Measurements from ENCODE around the gene PIANP.

Gene PIANP

DNA sequence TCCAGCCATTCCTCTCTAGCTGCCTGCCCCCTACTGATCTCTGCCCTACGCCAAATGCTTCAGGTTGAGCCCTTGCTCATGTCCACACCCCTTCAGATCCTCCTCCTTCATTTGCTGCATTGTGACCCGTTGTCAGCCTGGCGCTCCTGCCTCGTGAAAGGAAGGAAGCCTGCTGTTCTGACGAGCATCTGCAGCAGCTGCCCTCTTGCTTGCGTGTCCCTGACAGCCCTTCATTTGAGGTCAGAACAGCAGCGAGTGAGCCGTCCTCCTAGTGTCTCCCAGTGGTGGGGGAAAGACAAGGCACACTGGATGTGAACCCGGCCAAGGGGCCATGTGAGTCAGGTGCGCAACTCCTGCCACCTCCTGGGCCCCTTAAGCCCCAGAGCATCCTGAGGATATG, 3.0 kb upstream of the PIANP start:
- no peak for DNase-seq (ENCODE audit: low read depth in 2 of 2)

DNA sequence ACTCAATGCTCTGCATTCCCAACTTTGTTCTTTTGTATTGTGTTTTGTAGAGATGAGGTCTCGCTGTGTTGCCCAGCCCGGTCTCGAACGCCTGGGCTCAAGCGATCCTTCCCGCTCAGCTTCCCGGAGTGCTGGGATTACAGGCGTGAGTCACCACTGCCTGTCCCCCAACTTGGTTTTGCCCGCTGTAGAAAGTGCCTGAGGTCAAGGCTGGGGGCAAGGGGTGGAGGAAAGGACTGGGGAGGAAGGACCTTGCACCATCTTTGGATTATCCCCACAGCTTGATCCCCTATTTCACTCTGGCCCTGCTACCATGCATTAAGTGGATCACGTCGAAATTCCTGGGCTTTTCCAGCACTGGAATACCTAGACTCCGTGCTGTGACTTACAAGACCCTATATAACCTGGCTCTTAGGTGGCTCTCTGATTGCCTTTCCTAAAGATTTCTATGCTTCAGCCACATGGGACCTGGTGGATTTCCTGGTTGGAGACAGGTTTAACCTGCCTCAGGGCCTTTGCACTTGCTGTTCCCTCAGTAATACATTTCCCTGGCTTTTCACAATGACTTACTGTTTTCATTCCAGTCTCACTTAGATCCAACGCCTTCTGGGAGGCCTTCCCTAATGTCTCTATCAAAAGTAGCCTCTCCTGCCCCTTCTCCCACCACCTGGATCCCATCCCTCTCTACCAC, 608 bp upstream of the PIANP start:
- no peak for DNase-seq (ENCODE audit: low read depth in 2 of 2)

DNA sequence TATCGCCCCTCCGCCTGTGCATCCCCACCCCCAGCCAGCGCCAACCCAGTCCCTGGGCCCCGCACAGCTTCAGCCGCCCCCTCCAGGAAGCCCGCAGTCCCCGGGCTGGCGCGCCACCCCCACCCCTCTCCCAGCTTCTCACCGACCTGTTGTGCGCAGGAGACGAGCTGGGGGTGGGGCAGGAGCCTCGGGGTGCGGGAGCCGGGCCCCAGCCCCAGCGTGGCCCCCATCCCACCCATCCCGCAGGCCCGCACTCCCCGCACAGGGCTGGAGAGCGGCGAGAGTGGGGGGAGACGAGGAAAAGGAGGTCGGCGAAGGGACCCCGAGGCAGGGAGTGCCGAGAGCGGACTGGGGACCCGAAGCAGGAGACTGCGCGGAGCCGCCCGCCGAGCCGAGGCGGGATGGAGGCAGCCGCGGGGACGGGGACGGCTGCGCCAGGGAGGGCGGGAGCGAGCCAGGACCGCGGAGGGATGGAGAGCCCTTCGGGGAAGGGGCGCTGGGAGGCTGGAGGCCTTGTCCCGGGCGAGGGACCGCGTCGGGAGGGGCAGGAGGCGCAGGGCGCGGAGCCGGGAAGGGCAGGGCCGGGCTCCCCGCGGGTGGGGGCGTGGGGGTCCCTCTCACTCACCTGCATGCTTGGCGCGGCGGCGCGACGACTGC, 498 bp downstream of the PIANP start:
- no peak for DNase-seq (ENCODE audit: low read depth in 2 of 2)

DNA sequence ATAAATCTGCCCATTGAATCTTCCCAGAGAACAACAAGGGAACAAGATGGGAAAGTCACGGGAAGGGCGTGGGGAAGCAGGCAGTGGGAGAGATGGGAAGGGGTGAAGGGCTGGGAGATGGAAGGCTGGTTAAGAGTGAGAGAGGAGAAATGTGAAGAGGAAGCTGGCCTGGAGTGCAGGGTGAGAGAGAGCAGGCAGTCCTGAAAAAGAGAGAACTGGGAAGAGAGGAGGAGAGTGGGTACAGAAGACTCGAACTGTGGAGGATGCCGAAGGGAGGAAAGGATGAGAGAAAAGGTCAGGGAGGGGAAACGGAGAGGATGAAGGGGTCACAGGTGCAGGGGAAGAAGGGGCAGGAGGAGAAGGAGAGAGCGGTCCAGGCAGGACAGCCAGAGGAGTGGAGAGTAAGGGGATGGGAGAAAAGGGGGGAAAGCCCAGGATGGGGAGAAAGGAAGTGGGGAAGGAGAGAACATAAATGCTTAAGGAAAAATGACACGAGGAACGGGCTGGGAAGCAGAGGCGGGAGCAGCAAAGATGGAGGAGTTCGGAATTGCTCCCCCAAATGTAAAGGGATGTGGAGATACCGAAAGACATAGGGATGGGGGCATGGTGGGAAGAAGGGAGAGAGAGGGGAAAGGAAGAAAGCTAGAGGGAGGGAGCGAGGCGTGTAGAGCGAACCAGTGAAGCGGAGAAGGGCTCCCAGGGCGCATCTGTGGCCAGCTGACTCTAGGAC, 1.2 kb downstream of the PIANP start:
- no peak for DNase-seq (ENCODE audit: low read depth in 2 of 2)

GRCh38 chr12:6698352-6699046, 2.1 kb downstream of the PIANP start:
- no peak for DNase-seq (ENCODE audit: low read depth in 2 of 2)

GRCh38 chr12:6697584-6698351, 2.8 kb downstream of the PIANP start:
- no peak for DNase-seq (ENCODE audit: low read depth in 2 of 2)

GRCh38 chr12:6696690-6697583, 3.7 kb downstream of the PIANP start:
- no peak for DNase-seq (ENCODE audit: low read depth in 2 of 2)

DNA sequence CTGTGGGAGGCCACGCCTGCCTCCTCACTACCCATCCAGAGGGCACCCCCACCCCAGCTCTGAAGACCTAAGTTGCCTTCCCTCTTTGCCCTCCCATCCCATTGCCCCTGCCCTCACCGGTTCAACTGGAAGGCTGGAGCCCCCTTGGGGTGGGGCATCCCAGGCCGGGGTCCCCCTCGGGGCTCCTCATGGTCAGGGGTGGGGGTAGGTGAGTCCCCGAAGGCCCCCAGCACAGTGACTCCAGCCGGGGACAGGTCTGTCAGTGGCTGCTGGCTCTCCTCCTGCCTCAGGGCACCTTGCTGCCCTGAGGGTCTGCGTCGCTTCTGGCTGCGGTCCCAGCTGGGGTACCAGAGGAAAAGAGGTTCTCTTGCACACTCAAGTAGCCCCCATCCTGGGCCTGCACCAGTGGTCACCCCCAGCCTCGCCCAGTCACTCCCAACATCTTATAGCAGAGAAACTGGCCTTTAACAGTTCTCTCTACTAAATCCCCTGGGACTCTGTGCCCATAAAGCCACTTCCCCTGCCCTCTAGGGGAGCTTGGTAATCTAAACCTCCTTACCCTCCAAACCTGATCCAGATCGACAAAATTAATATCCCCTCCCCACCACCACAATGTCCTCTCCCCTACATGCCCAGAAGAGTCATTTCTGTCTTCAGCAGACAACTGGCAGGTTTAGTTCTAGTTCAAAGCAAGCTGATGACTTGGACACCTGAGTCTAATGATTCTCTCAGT, 5.1 kb downstream of the PIANP start:
- DNase-seq (ENCODE audit: low read depth in 2 of 2) = no peak

DNA sequence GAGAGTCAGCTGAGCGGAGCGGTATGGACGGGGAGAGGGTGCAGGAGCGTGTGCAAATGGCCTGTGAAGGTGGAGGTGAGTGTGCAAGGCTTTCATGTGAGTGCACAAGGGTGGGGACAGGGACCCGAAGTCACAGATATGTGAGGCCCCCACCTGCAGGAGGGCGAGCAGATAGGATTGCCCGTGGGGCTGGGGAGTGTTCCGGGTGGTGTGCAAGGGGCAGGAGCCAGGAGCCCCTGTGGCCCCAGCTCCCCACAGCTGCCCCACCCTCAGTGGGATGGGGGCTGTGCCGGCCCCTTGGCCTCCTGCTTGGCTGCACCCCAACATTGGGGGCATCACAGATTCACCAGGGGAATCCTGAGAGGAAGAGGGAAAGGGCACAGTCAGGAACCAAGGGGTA, 5.9 kb downstream of the PIANP start:
- no peak for DNase-seq (ENCODE audit: low read depth in 2 of 2)

DNA sequence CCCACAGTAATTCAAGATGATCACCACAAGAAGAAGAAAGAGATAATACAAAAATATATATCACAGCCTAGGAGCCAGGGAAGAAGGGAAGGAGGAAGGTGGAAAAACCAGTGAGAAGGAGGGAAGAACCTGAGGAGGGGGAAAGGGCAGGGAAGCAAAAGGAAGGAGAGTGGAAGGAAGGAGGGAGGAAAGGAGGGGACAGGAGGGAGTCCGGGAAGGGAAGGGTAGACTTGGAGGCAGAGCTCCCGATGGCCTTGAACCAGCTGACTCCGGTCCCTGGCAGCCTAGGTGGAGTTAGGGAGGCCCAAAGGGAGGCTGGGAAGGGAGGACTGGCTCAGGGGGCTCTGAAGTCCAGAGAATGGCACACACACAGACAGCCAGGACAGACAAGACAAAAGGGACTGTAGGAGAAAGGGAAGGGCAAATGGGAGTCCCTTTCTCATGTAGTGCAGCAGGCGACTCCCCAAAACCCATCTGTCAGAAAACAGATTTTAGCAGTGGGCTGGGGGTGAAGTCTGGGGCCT, 6.7 kb downstream of the PIANP start:
- DNase-seq (ENCODE audit: low read depth in 2 of 2) = no peak

- DNase-seq (ENCODE audit: low read depth in 2 of 2) = no peak
Measured at GRCh38 chr12:6692888-6693287, 7.7 kb downstream of the PIANP start.

DNA sequence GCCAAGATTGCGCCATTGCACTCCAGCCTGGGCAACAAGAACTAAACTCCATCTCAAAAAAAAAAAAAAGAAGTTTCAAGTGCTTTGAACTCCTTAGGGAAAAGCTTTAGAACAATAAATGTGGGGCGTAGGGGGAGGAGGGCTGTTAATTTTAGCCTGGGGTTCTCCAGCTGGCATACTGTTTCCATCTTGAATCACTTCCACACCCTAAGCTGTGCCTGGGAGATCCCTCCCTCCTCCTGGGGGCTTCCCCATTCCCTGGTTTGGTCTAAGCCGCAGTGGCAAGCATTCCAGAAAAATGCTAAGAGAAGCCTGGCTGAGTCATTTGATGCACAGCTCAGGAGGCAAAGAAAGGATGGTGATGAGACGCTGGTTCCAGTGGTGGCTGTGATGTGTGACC, 9.1 kb downstream of the PIANP start:
- DNase-seq (ENCODE audit: low read depth in 2 of 2) = no peak

DNA sequence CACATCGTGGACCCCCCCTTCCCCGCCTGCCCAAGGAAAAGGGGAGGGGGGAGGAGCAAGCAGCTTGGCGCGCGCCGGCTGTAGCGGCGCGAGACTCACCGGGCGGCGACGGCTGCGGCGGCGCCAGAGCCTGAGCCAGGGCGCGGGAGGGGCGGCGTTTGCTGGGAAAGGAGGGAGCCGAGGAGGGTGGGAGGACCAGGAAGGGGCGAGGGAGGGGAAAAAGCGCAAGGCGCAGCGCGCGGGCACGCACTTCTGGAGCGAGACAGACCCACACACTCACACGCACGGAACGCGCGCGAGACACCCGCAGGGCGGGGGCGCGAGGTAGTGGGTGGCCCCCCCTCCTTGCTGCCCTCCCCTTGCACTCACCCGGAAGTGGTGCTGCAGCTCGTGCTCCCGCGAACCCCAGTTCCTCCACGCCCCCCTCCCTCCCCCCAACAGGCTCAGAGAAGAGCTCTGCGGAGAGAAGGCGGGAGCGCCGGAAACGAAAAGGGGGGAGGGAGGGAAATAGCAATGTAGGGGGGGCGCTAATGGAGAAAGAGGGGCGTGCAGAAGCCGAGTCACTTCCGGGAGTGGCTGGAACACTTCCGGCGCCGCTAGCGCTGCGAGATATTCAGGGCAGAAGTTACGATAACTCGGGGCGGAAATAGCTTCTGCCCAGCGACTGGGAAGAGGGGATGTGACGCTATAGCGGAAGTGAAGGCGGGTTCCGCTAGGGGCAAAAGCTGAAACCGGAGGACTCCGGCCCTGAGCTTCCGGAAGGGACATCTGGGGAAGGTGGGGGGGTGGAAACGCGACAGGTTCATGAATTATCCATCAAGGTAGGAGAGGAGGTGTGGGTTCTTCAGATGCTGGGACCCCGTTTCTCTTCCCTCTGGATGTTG, 11.4 kb downstream of the PIANP start, which contains the start of gene ZNF384:
Gene ZNF384 (minus strand): TSS at position 377 of the 884 bp plus-strand sequence. CDS start 9,855 bp downstream, outside the sequence.
- peak; percentile 78 to 91 for DNase-seq (ENCODE audit: low read depth in 2 of 2)

DNA sequence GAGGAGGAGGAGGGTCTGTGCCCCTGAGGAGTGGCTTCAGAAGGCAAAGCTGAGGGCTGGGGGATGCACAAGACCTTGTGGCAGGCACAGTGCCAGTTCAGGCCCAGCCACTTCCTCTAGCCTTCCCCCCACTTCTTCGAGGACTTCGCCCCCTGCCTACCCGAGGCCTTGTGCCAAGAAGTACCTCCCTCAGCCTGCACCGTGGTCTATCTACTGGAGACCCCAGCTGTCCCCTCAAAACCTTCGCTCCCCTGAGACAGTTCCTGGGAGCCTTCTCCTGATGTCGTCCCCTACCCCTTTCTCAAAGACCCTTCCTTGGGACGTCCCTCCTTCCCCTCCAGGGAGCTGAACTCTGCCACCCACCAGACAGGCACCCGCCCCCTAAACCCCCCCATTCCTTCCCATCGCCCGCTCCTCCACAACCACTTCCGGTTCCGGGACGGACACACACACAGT, 12.0 kb downstream of the PIANP start:
- no peak for DNase-seq (ENCODE audit: low read depth in 2 of 2)

GRCh38 chr12:6685814-6686213, 14.8 kb downstream of the PIANP start:
- no peak for DNase-seq (ENCODE audit: low read depth in 2 of 2)

DNA sequence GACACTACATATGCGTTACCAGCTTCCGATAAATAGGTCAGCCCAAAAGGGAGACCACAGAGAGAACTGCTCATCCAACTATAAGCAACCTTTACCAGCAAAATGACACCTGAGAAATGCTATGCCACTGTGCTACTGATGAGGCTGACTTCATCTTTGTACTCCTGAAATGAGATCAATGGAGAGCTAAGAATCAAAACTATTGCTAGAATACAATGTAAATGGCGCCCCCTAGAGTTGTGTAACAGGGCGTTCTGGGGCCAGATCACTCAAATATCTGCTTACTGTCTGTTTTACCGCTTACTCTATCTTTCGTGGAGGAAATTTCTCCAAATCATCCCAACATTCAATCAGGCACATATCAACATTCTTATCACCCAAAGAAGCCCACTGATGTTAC, 16.0 kb downstream of the PIANP start:
- DNase-seq (ENCODE audit: low read depth in 2 of 2) = no peak

GRCh38 chr12:6676962-6677361, 23.7 kb downstream of the PIANP start:
- DNase-seq (ENCODE audit: low read depth in 2 of 2) = no peak

DNA sequence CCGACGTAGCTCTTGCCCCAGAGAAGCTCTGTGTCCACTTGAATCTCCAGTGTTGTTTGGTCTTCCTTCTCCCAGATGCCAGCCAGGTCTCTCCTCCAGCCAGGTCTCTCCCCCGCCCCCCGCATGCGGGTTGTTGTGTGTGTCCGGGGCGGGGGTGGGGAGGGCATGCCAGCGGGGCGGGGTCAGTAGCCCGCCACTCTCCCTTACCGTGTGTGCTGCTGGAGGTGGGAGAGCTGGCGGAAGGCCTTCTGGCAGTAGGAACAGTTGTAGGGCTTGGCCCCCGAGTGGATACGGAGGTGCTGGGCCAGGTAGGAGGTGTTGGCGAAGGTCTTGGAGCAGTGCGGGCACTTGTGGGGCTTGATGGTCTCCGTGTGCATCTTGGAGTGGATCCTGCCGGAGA, 28.5 kb downstream of the PIANP start:
- no peak for DNase-seq (ENCODE audit: low read depth in 2 of 2)
